Measurements from ENCODE around the gene GRIK1.

DNA sequence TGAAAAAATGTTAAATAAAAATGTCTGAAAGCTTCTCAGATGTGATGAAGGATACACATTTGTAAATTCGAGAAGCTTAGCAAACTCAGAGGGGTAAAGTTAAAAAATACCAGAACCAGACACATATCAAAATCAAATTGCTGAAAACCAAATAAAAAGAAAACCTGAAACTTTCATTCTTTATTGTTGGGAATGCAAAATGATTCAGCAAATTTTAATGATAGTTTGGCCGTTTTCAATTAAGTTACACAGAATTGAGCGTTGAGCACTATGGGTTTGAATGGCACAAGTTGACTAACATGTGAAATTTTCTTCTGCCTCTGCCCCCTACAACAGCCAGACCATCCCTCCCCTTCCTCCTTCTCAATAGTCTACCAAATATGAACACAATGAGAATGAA, 33.5 kb upstream of the GRIK1 start:
- TF ChIP-seq, protein P1, sequence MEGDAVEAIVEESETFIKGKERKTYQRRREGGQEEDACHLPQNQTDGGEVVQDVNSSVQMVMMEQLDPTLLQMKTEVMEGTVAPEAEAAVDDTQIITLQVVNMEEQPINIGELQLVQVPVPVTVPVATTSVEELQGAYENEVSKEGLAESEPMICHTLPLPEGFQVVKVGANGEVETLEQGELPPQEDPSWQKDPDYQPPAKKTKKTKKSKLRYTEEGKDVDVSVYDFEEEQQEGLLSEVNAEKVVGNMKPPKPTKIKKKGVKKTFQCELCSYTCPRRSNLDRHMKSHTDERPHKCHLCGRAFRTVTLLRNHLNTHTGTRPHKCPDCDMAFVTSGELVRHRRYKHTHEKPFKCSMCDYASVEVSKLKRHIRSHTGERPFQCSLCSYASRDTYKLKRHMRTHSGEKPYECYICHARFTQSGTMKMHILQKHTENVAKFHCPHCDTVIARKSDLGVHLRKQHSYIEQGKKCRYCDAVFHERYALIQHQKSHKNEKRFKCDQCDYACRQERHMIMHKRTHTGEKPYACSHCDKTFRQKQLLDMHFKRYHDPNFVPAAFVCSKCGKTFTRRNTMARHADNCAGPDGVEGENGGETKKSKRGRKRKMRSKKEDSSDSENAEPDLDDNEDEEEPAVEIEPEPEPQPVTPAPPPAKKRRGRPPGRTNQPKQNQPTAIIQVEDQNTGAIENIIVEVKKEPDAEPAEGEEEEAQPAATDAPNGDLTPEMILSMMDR (IDR thresholded peaks at IDR 0.05) = no peak
- TF ChIP-seq POLR2A (IDR thresholded peaks at IDR 0.05) (no peak), POLR2AphosphoS5 (IDR thresholded peaks at IDR 0.05) (no peak)

Data from prostate gland (tissue), 2 donors.